K562 (cell line): ENCODE results near the gene E2F3. TPM values are rescaled to one million over a fixed set of nuclear protein-coding genes. Genes with fewer than 3 reads are reported as not detected.

ENCODE experiments used
- ATF6 ChIP-seq: sonication (generic); formaldehyde crosslinking; IDR thresholded peaks from 2 replicates; pipeline ENCODE4 v1.4.0; 2020; ENCODE audit warnings: mild to moderate bottlenecking, missing genetic modification reagents
- CGGBP1 ChIP-seq: fragments of 250-450 bp; sonication (Bioruptor Pico); IDR thresholded peaks from 2 replicates; pipeline ENCODE4 v1.9.0; 2021; ENCODE audit warnings: mild to moderate bottlenecking
- EHMT2 ChIP-seq: fragments of 450-650 bp; IDR thresholded peaks from 2 replicates; pipeline ENCODE4 v1.6.1; 2018; ENCODE audit warnings: antibody characterized with exemption
- HBP1 ChIP-seq: fragments of 450-650 bp; formaldehyde crosslinking; IDR thresholded peaks from 2 replicates; pipeline ENCODE4 v1.4.0; 2022; ENCODE audit warnings: missing genetic modification characterization
- HCFC1 ChIP-seq: IDR thresholded peaks from 2 replicates; pipeline ENCODE4 v1.6.1; 2012; ENCODE audit warnings: low read depth, low read length, improper control_type of control experiment
- HMGXB4 ChIP-seq: sonication (generic); formaldehyde crosslinking; IDR thresholded peaks from 2 replicates; pipeline ENCODE4 v1.8.1; 2023; ENCODE audit warnings: mild to moderate bottlenecking, missing genetic modification reagents
- KAT8 ChIP-seq: fragments of 450-650 bp; IDR thresholded peaks from 2 replicates; pipeline ENCODE4 v1.6.1; 2016; ENCODE audit warnings: low read depth, mild to moderate bottlenecking
- LEF1 ChIP-seq: fragments of 450-650 bp; IDR thresholded peaks from 2 replicates; pipeline ENCODE4 v1.6.1; 2016; ENCODE audit warnings: mild to moderate bottlenecking
- SFPQ ChIP-seq: fragments of 200-400 bp; formaldehyde crosslinking; IDR thresholded peaks from 2 replicates; pipeline ENCODE4 v1.6.1; 2017; ENCODE audit warnings: mild to moderate bottlenecking, low read depth, low read length, moderate library complexity
- SMARCC2 ChIP-seq: fragments of 450-650 bp; IDR thresholded peaks from 2 replicates; pipeline ENCODE4 v1.6.1; 2017; ENCODE audit warnings: antibody characterized with exemption, moderate library complexity, mild to moderate bottlenecking, low read depth
- SRSF1 ChIP-seq: fragments of 200-400 bp; formaldehyde crosslinking; IDR thresholded peaks from 2 replicates; pipeline ENCODE4 v1.6.1; 2017; ENCODE audit warnings: mild to moderate bottlenecking, low read depth, low read length, moderate library complexity
- TFAP4 ChIP-seq: sonication (generic); formaldehyde crosslinking; IDR thresholded peaks from 2 replicates; pipeline ENCODE4 v1.8.0; 2022; ENCODE audit warnings: missing genetic modification reagents, mild to moderate bottlenecking, moderate library complexity, borderline replicate concordance
- ZNF23 ChIP-seq: fragments of 250-450 bp; sonication (Bioruptor Pico); IDR thresholded peaks from 2 replicates; pipeline ENCODE4 v1.4.0; 2020; ENCODE audit warnings: mild to moderate bottlenecking
- ZNF639 ChIP-seq, 2 experiments: fragments of 200-800 bp in 1 of 2; sonication (Bioruptor generic) in 1 of 2; sonication (generic) in 1 of 2; formaldehyde crosslinking in 1 of 2; IDR thresholded peaks in 1 of 2; conservative IDR thresholded peaks in 1 of 2; 2 replicates each; pipeline versions ENCODE4 v1.5.0 to v1.6.1; 2016 to 2020; ENCODE audit warnings: missing compliant biosample characterization in 1 of 2, missing genetic modification characterization in 1 of 2, missing genetic modification reagents in 1 of 2
- ZNF740 ChIP-seq, 3 experiments: fragments of 200-800 bp in 1 of 3; sonication (Bioruptor generic) in 1 of 3; sonication (generic) in 1 of 3; formaldehyde crosslinking in 1 of 3; IDR thresholded peaks; 2 replicates each; pipeline versions ENCODE4 v1.6.1 to v1.8.0; 2016 to 2022; ENCODE audit warnings: mild to moderate bottlenecking in 2 of 3, missing compliant biosample characterization in 2 of 3, missing genetic modification characterization in 2 of 3, missing genetic modification reagents in 1 of 3
- polyA plus RNA-seq, 8 experiments: library from polyadenylated mRNA; depleted of rRNA in 4 of 8; stranded (reverse) in 5 of 8; unstranded in 3 of 8; fragments of >200 nt; fragmentation: Nextera tagmentation in 2 of 8; fragmentation: Illumina TruSeq in 1 of 8; extraction: Ambion mirVana in 2 of 8; extraction: Trizol in 1 of 8; gene quantifications; 2 replicates each; pipeline versions ENCODE4 v1.2.1 to v1.2.3, GENCODE V29; 2011 to 2014; ENCODE audit warnings: inconsistent platforms in 1 of 8, missing spikeins in 1 of 8
- total RNA-seq, 7 experiments: library from RNA; depleted of rRNA in 6 of 7; stranded (reverse); fragments of >200 nt in 6 of 7; fragmentation: Illumina TruSeq in 2 of 7; extraction: Trizol in 2 of 7; gene quantifications; 2 replicates each; pipeline versions ENCODE4 v1.2.1 to v1.2.3, GENCODE V29; 2011 to 2021; ENCODE audit warnings: low replicate concordance in 1 of 7

Gene E2F3
- total and polyA plus RNA-seq, 9 of the 15 experiments (the other 6 are each of a cell fraction or from before 2014, with no cell fraction given) = 11.1 to 44.7 (median 27.2) TPM

GRCh38 chr6:20409427-20409971 is 7.8 kb downstream of the E2F3 start (continued):
- TF ChIP-seq ZNF639 (CRISPR knock-in tag; conservative IDR thresholded peaks at IDR 0.05 in 1 of 2, IDR thresholded peaks at IDR 0.05 in 1 of 2) = no peak
- TF ChIP-seq HMGXB4 = no peak
- no peak for TF ChIP-seq HBP1 (CRISPR knock-in tag)
- TF ChIP-seq SFPQ = no peak
- TF ChIP-seq HCFC1 = 0 out of 2 replicates have a peak, but pooled peaks have one; percentile 16
- no peak for TF ChIP-seq ZNF23 (CRISPR knock-in tag)
- no peak for TF ChIP-seq SRSF1
- TF ChIP-seq TFAP4 (CRISPR knock-in tag) = no peak
- TF ChIP-seq ATF6 (CRISPR knock-in tag) = no peak
- TF ChIP-seq SMARCC2 = peak; percentile 60; the same call in 1 of the 2 replicates
- TF ChIP-seq CGGBP1 (CRISPR knock-in tag) = no peak
- TF ChIP-seq KAT8 = no peak
- TF ChIP-seq LEF1 = peak; percentile 60
- peak; percentile 72; the same call in 1 of the 2 replicates for TF ChIP-seq EHMT2
- no peak for TF ChIP-seq ZNF740 (CRISPR knock-in tag; IDR thresholded peaks at IDR 0.05)
- no peak for TF ChIP-seq ZNF740 (tag; IDR thresholded peaks at IDR 0.05)
